Putamen (tissue), 1 donor: Measurements from ENCODE around the gene CPSF4.
A peak's percentile ranks its signal among the peaks of the same experiment; 100 is the strongest.
"Not testable (repeated sequence)": the region's sequence is repeated elsewhere in the genome, so short reads cannot be mapped to it uniquely, and the experiment has no call there.

Experiments used
- DNase-seq: peaks from one replicate; pipeline ENCODE4 v3.0.0-alpha.2; 2016; ENCODE audit warnings: low spot score

CPSF4 gene

GRCh38 chr7:99490878-99491277 is 52.1 kb downstream of the CPSF4 start:
- no peak for DNase-seq

GRCh38 chr7:99493823-99494222 is 55.1 kb downstream of the CPSF4 start:
- no peak for DNase-seq

- no peak for DNase-seq
Observed at GRCh38 chr7:99497766-99498545, 59.2 kb downstream of the CPSF4 start.

GRCh38 chr7:99498546-99498944 is 59.8 kb downstream of the CPSF4 start:
- DNase-seq, result no peak

- DNase-seq, result no peak
Observed at GRCh38 chr7:99499371-99499720, 60.6 kb downstream of the CPSF4 start.

- DNase-seq, result peak; percentile 94
Observed at GRCh38 chr7:99499721-99500636, 61.2 kb downstream of the CPSF4 start, which contains the start of gene ZNF394. Gene ZNF394 (minus strand): TSS chr7:99500281. CDS start chr7:99500093, 188 bp downstream.

GRCh38 chr7:99500637-99501009 is 61.9 kb downstream of the CPSF4 start:
- DNase-seq, result no peak

- DNase-seq, result not testable (repeated sequence)
Observed at GRCh38 chr7:99501236-99501635, 62.5 kb downstream of the CPSF4 start.

- no peak for DNase-seq
Observed at GRCh38 chr7:99504281-99504602, 65.5 kb downstream of the CPSF4 start.

GRCh38 chr7:99504603-99505323 is 66.0 kb downstream of the CPSF4 start, which contains the start of gene ZKSCAN5:
Gene ZKSCAN5 (plus strand): TSS chr7:99504662. CDS start chr7:99506045, 1,383 bp downstream.
- peak; percentile 98 for DNase-seq

GRCh38 chr7:99505324-99505662 is 66.5 kb downstream of the CPSF4 start:
- no peak for DNase-seq
